Endothelial cell of umbilical vein (primary cell): ENCODE measurements around the gene SSH2. TPM values are rescaled to one million over a fixed set of nuclear protein-coding genes. Genes with fewer than 3 reads are reported as not detected.

Experiments used
- BruUV-seq: library from RNA; stranded (reverse); fragments of 400-500 nt; replicated peaks from 2 replicates; lab custom pipeline; 2021; lab: Mats Ljungman, UMichigan
- CTCF ChIA-PET: fragments of 300-600, 350-600 bp; sonication (Branson Sonifier 250); formaldehyde crosslinking; loops from one replicate; lab custom pipeline; 2021; ENCODE audit warnings: antibody characterized with exemption, inconsistent platforms; lab: Charles Lee
- POLR2A ChIA-PET: fragments of 300-600, 350-600 bp; sonication (Branson Sonifier 250); formaldehyde crosslinking; loops from one replicate; lab custom pipeline; 2021; ENCODE audit warnings: antibody characterized with exemption, inconsistent platforms; lab: Charles Lee
- DNase-seq: peaks from one replicate; pipeline ENCODE4 v3.0.0-alpha.2; 2011; ENCODE audit warnings: low read depth, low spot score
- FAIRE-seq: peaks from 2 replicates; lab custom pipeline; 2011; peaks lifted over from hg19 to GRCh38; lab: Jason Lieb, UNC
- H2AFZ ChIP-seq: 2 replicates; pipeline ENCODE4 v1.6.0; 2012; ENCODE audit warnings: low read depth, low read length, control low read depth, inconsistent platforms
- H3K27ac ChIP-seq: 2 replicates; pipeline ENCODE4 v1.5.1; 2011; ENCODE audit warnings: low read depth, mild to moderate bottlenecking, control low read depth, low read length, moderate library complexity; ENCODE audit not compliant: insufficient read depth
- H3K27me3 ChIP-seq, 2 experiments: 2 replicates each; pipeline versions ENCODE4 v1.6.0 to v1.6.1; 2011; ENCODE audit warnings: low read length in 2 of 2, mixed read lengths in 1 of 2; ENCODE audit not compliant: control insufficient read depth in 2 of 2, insufficient read depth in 2 of 2
- H3K36me3 ChIP-seq, 2 experiments: 2 replicates in 1 of 2; 3 replicates in 1 of 2; pipeline ENCODE4 v1.5.1; 2011; ENCODE audit warnings: low read length in 2 of 2, mild to moderate bottlenecking in 1 of 2, moderate library complexity in 1 of 2; ENCODE audit not compliant: control insufficient read depth in 2 of 2, insufficient read depth in 2 of 2; ENCODE audit errors: extremely low read depth in 1 of 2
- H3K4me1 ChIP-seq: 3 replicates; pipeline ENCODE4 v1.5.1; 2011; ENCODE audit warnings: mild to moderate bottlenecking, low read length; ENCODE audit not compliant: control insufficient read depth, insufficient read depth; ENCODE audit errors: extremely low read depth
- H3K4me2 ChIP-seq: 2 replicates; pipeline ENCODE4 v1.6.1; 2011; ENCODE audit warnings: low read length, control low read depth, mixed read lengths; ENCODE audit not compliant: insufficient read depth
- H3K4me3 ChIP-seq, 3 experiments: fragments of 200-600 bp in 1 of 3; sonication (generic), shearing (Covaris generic) in 1 of 3; replicated peaks in 1 of 3; 2 replicates each; pipeline ENCODE4 v1.5.1; 2011 to 2016; ENCODE audit warnings: control low read depth in 3 of 3, low read length in 3 of 3, mild to moderate bottlenecking in 2 of 3, inconsistent platforms in 1 of 3, low read depth in 1 of 3, moderate library complexity in 1 of 3; ENCODE audit not compliant: insufficient read depth in 1 of 3
- H3K79me2 ChIP-seq: 2 replicates; pipeline ENCODE4 v1.6.0; 2012; ENCODE audit warnings: low read length, inconsistent platforms; ENCODE audit not compliant: control insufficient read depth, insufficient read depth
- H3K9ac ChIP-seq: replicated peaks from 2 replicates; pipeline ENCODE3; 2011; ENCODE audit warnings: low read length, control low read depth; ENCODE audit not compliant: insufficient read depth; ENCODE audit errors: extremely low read depth
- H3K9me1 ChIP-seq: replicated peaks from 3 replicates; pipeline ENCODE4 v1.6.0; 2011; ENCODE audit warnings: mild to moderate bottlenecking, low read length; ENCODE audit not compliant: control insufficient read depth, insufficient read depth; ENCODE audit errors: extremely low read depth
- H3K9me3 ChIP-seq: replicated peaks from 2 replicates; pipeline ENCODE4 v1.5.1; 2012; ENCODE audit warnings: low read length, inconsistent platforms; ENCODE audit not compliant: control insufficient read depth, insufficient read depth
- H4K20me1 ChIP-seq: replicated peaks from 2 replicates; pipeline ENCODE3; 2011; ENCODE audit warnings: mild to moderate bottlenecking, low read length; ENCODE audit not compliant: control insufficient read depth, insufficient read depth; ENCODE audit errors: extremely low read depth
- EZH2 ChIP-seq: IDR thresholded peaks from 2 replicates; pipeline ENCODE4 v1.6.1; 2012; ENCODE audit warnings: borderline replicate concordance, low read depth, mild to moderate bottlenecking, moderate library complexity, low read length, inconsistent platforms; ENCODE audit not compliant: severe bottlenecking
- FOS ChIP-seq: IDR thresholded peaks from 2 replicates; pipeline ENCODE4 v1.6.1; 2011; ENCODE audit warnings: mild to moderate bottlenecking, low read length, moderate library complexity, borderline replicate concordance; ENCODE audit not compliant: insufficient read depth
- GATA2 ChIP-seq: IDR thresholded peaks from 2 replicates; pipeline ENCODE4 v1.7.0; 2011; ENCODE audit warnings: low read depth, mild to moderate bottlenecking, moderate library complexity, mixed read lengths, low read length; ENCODE audit not compliant: insufficient read length, insufficient read depth
- JUN ChIP-seq: IDR thresholded peaks from 2 replicates; pipeline ENCODE4 v1.6.1; 2011; ENCODE audit warnings: borderline replicate concordance, low read depth; ENCODE audit not compliant: insufficient read length, insufficient read depth
- MAX ChIP-seq: IDR thresholded peaks from 2 replicates; pipeline ENCODE4 v1.6.1; 2011; ENCODE audit not compliant: insufficient read depth, insufficient read length
- MYC ChIP-seq: IDR thresholded peaks from one replicate; pipeline ENCODE4 v1.6.1; 2011; ENCODE audit warnings: mild to moderate bottlenecking, low read depth, low read length
- POLR2A ChIP-seq: IDR thresholded peaks from 2 replicates; pipeline ENCODE4 v1.6.1; 2012; ENCODE audit warnings: low read depth, mild to moderate bottlenecking, control low read depth, low read length
- POLR2AphosphoS5 ChIP-seq: IDR thresholded peaks from 2 replicates; pipeline ENCODE4 v1.6.1; 2012; ENCODE audit warnings: low read depth, mild to moderate bottlenecking, control low read depth, low read length, moderate library complexity; ENCODE audit not compliant: insufficient read depth
- dilution Hi-C: fragments of 300-500 bp; cut with MboI; formaldehyde crosslinking; loops from one replicate; pipeline ENCODE4 v1.15.0; 2019; ENCODE audit warnings: low sequenced_read_pairs; ENCODE audit not compliant: extremely low pct_ligation_motif_present
- intact Hi-C: fragments of 100-400 bp; cut with micrococcal nuclease; formaldehyde crosslinking; loops from one replicate; pipeline ENCODE4 v1.10.0; 2022
- polyA plus RNA-seq, 4 experiments: library from polyadenylated mRNA; depleted of rRNA in 3 of 4; stranded (reverse) in 3 of 4; unstranded in 1 of 4; fragments of >200 nt; gene quantifications; 2 replicates each; pipeline versions ENCODE4 v1.2.1 to v1.2.3, GENCODE V29; 2011 to 2012; ENCODE audit warnings: missing spikeins in 1 of 4
- total RNA-seq: library from RNA; stranded (reverse); gene quantifications from 2 replicates; pipeline ENCODE4 v1.2.3, GENCODE V29; 2021
- TF ChIP-seq, protein P1 (sequence below), 2 donors: IDR thresholded peaks; 1 replicate in 1 of 2; 2 replicates in 1 of 2; pipeline ENCODE4 v1.5.1; 2011; ENCODE audit warnings: low read length in 2 of 2, mild to moderate bottlenecking in 2 of 2, moderate library complexity in 2 of 2, control low read depth in 1 of 2, inconsistent platforms in 1 of 2, low read depth in 1 of 2; ENCODE audit not compliant: insufficient read depth in 1 of 2; ENCODE audit errors: extremely low read depth in 1 of 2

SSH2 gene
- total and polyA plus RNA-seq, 2 donors (not counting 3 experiments of a cell fraction or from before 2014, with no cell fraction given), result 24.6 to 60.9 TPM

GRCh38 chr17:29881256-29881655, 48.8 kb downstream of the SSH2 start:
- peaks cover 11% of the 10 kb centered on the region for H3K4me1 ChIP-seq
- no peak overlapping the region for H2AFZ ChIP-seq
- ChIA-PET CTCF (interaction anchor here (2.7 kb wide), 1 partner anchor 14 kb away, joined by 16 read pairs; no protein-coding TSS in a partner anchor), POLR2A (no interaction called here)
- no peak overlapping the region for H3K4me2 ChIP-seq
- TF ChIP-seq GATA2 (no peak), JUN (no peak), MAX (no peak)
- dilution Hi-C loops (no loop called here), intact Hi-C loops (no loop called here)
- no peaks in the 10 kb centered on the region for H3K9me1 ChIP-seq
- no peak overlapping the region for H3K27ac ChIP-seq
- H3K4me3 ChIP-seq, result no peak overlapping the region
- no peak for FAIRE-seq
- peaks cover 7% of the 10 kb centered on the region for H4K20me1 ChIP-seq
- H3K9me3 ChIP-seq, result no peaks in the 10 kb centered on the region
- H3K9ac ChIP-seq, result no peak overlapping the region
- DNase-seq, result no peak
- H3K36me3 ChIP-seq, result no peaks in the 10 kb centered on the region
- peaks cover 11% of the 10 kb centered on the region for H3K79me2 ChIP-seq
- no TSS peak for BruUV-seq
- no peaks in the 10 kb centered on the region for H3K27me3 ChIP-seq

DNA sequence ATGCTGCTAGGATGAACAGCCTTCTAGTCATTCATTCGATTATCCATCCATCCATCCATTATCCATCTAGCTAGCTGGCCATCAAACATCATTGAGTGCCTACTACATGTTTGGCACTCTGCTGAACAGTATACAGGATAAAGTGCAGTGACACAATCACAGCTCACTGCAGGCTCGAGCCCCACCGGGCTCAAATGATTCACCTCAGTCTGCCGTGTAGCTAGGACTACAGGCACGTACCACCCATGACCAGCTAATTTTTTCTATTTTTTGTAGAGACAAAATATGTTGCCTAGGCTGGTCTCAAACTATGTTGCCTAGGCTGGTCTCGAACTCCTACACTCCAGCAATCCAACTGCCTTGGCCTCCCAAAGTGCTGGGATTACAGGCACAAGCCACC, 50.0 kb downstream of the SSH2 start:
- BruUV-seq, result no TSS peak
- Histone ChIP-seq H3K4me1 (peaks cover 11% of the 10 kb centered on the region), H4K20me1 (peaks cover 7% of the 10 kb centered on the region), H3K36me3 (no peaks in the 10 kb centered on the region), H3K27ac (no peak overlapping the region), H3K4me3 (no peak overlapping the region), H3K79me2 (peaks cover 16% of the 10 kb centered on the region), H3K4me2 (no peak overlapping the region), H2AFZ (no peak overlapping the region), H3K9me1 (no peaks in the 10 kb centered on the region), H3K9ac (no peak overlapping the region), H3K27me3 (no peaks in the 10 kb centered on the region), H3K9me3 (no peaks in the 10 kb centered on the region)
- no peak for TF ChIP-seq FOS
- TF ChIP-seq GATA2, result no peak
- TF ChIP-seq JUN, result no peak
- no peak for TF ChIP-seq POLR2A
- TF ChIP-seq MYC, result no peak
- TF ChIP-seq EZH2, result no peak
- TF ChIP-seq POLR2AphosphoS5, result no peak
- no peak for TF ChIP-seq MAX
- TF ChIP-seq, protein P1, sequence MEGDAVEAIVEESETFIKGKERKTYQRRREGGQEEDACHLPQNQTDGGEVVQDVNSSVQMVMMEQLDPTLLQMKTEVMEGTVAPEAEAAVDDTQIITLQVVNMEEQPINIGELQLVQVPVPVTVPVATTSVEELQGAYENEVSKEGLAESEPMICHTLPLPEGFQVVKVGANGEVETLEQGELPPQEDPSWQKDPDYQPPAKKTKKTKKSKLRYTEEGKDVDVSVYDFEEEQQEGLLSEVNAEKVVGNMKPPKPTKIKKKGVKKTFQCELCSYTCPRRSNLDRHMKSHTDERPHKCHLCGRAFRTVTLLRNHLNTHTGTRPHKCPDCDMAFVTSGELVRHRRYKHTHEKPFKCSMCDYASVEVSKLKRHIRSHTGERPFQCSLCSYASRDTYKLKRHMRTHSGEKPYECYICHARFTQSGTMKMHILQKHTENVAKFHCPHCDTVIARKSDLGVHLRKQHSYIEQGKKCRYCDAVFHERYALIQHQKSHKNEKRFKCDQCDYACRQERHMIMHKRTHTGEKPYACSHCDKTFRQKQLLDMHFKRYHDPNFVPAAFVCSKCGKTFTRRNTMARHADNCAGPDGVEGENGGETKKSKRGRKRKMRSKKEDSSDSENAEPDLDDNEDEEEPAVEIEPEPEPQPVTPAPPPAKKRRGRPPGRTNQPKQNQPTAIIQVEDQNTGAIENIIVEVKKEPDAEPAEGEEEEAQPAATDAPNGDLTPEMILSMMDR (IDR thresholded peaks at IDR 0.05; ENCODE audit: extremely low read depth in 1 of 2, insufficient read depth in 1 of 2, low read depth in 1 of 2, low read length in 2 of 2), result no peak
- ChIA-PET POLR2A (no interaction called here), CTCF (interaction anchor here (0.8 to 2.7 kb wide), 4 partner anchors 13 to 262 kb away, joined by 3 to 16 read pairs (median 3); no protein-coding TSS in a partner anchor)
- dilution Hi-C loops (no loop called here), intact Hi-C loops (no loop called here)
- DNase-seq, result no peak
- no peak for FAIRE-seq
